SK-N-SH (cell line): ENCODE measurements around the gene RAB40C. TPM values are rescaled to one million over a fixed set of nuclear protein-coding genes. Genes with fewer than 3 reads are reported as not detected.

Experiments
- CTCF ChIA-PET: fragments of 300-600, 350-600 bp; formaldehyde crosslinking; extraction: SDS; loops from one replicate; lab custom pipeline; 2021; lab: Yijun Ruan, JAX
- POLR2A ChIA-PET: fragments of 350-600 bp; sonication (Branson Sonifier 250); formaldehyde crosslinking; extraction: SDS; loops from one replicate; lab custom pipeline; 2020; ENCODE audit warnings: antibody characterized with exemption, inconsistent platforms; lab: Yijun Ruan, JAX
- DNase-seq: peaks from one replicate; pipeline ENCODE4 v3.0.0; 2012
- H2AFZ ChIP-seq: fragments of 200-600 bp; sonication (generic); 2 replicates; pipeline ENCODE4 v1.8.1; 2016; ENCODE audit warnings: antibody characterized with exemption, mild to moderate bottlenecking, low read depth
- H3F3A ChIP-seq: fragments of 200-600 bp; sonication (generic); replicated peaks from 2 replicates; pipeline ENCODE3; 2016; ENCODE audit warnings: antibody characterized with exemption, mild to moderate bottlenecking; ENCODE audit not compliant: insufficient read depth
- H3K27ac ChIP-seq, 2 experiments: fragments of 200-500 bp in 1 of 2; fragments of 200-600 bp in 1 of 2; sonication (Bioruptor generic) in 1 of 2; sonication (generic), shearing (Covaris generic) in 1 of 2; 2 replicates each; pipeline versions ENCODE4 v1.5.1 to v1.6.1; 2014 to 2016; ENCODE audit warnings: low read depth in 2 of 2, inconsistent platforms in 1 of 2, low read length in 1 of 2, mild to moderate bottlenecking in 1 of 2, mixed read lengths in 1 of 2
- H3K27me3 ChIP-seq: fragments of 200-600 bp; sonication (generic), shearing (Covaris generic); 2 replicates; pipeline ENCODE4 v1.6.1; 2016; ENCODE audit warnings: mixed run types; ENCODE audit not compliant: insufficient read depth
- H3K36me3 ChIP-seq, 2 experiments: fragments of 200-500 bp in 1 of 2; fragments of 200-600 bp in 1 of 2; sonication (Bioruptor generic) in 1 of 2; sonication (generic) in 1 of 2; replicated peaks in 1 of 2; 2 replicates each; pipeline versions ENCODE3 to v1.5.1; 2014 to 2016; ENCODE audit warnings: low read length in 1 of 2, mild to moderate bottlenecking in 1 of 2; ENCODE audit not compliant: insufficient read depth in 2 of 2, control insufficient read depth in 1 of 2
- H3K4me1 ChIP-seq, 2 experiments: fragments of 200-500 bp in 1 of 2; fragments of 200-600 bp in 1 of 2; sonication (Bioruptor generic) in 1 of 2; sonication (generic), shearing (Covaris generic) in 1 of 2; 2 replicates each; pipeline versions ENCODE4 v1.5.1 to v1.6.1; 2014 to 2016; ENCODE audit warnings: low read depth in 1 of 2, low read length in 1 of 2, mixed run types in 1 of 2; ENCODE audit not compliant: insufficient read depth in 2 of 2, control insufficient read depth in 1 of 2
- H3K4me2 ChIP-seq: fragments of 200-600 bp; sonication (generic), shearing (Covaris generic); 2 replicates; pipeline ENCODE4 v1.6.1; 2017; ENCODE audit warnings: mixed run types
- H3K4me3 ChIP-seq, 2 experiments: fragments of 200-500 bp in 1 of 2; fragments of 200-600 bp in 1 of 2; sonication (Bioruptor generic) in 1 of 2; sonication (generic), shearing (Covaris generic) in 1 of 2; 2 replicates each; pipeline versions ENCODE4 v1.5.1 to v1.8.1; 2014 to 2016; ENCODE audit warnings: low read depth in 2 of 2, inconsistent platforms in 1 of 2, low read length in 1 of 2, mild to moderate bottlenecking in 1 of 2, mixed read lengths in 1 of 2, moderate library complexity in 1 of 2
- H3K79me2 ChIP-seq: fragments of 200-600 bp; sonication (generic); 2 replicates; pipeline ENCODE4 v1.8.1; 2017; ENCODE audit warnings: mild to moderate bottlenecking; ENCODE audit not compliant: insufficient read depth
- H3K9ac ChIP-seq: fragments of 200-600 bp; sonication (generic); 2 replicates; pipeline ENCODE4 v1.6.1; 2017; ENCODE audit warnings: mixed run types
- H3K9me2 ChIP-seq: fragments of 200-600 bp; sonication (generic); 2 replicates; pipeline ENCODE4 v1.6.1; 2017; ENCODE audit warnings: mixed run types
- H3K9me3 ChIP-seq: fragments of 200-600 bp; sonication (generic); 2 replicates; pipeline ENCODE4 v1.6.1; 2017; ENCODE audit warnings: mixed run types, mild to moderate bottlenecking, moderate library complexity
- H4K20me1 ChIP-seq: fragments of 200-600 bp; sonication (generic); 2 replicates; pipeline ENCODE4 v1.6.1; 2017; ENCODE audit warnings: mild to moderate bottlenecking, mixed run types; ENCODE audit not compliant: insufficient read depth
- FOXJ3 ChIP-seq: sonication (generic); formaldehyde crosslinking; IDR thresholded peaks from 2 replicates; pipeline ENCODE4 v1.5.1; 2020; ENCODE audit warnings: mild to moderate bottlenecking, missing genetic modification reagents
- FOXM1 ChIP-seq: IDR thresholded peaks from 2 replicates; pipeline ENCODE4 v1.4.0; 2012; ENCODE audit warnings: low read depth, mild to moderate bottlenecking
- GATA2 ChIP-seq: sonication (generic); formaldehyde crosslinking; IDR thresholded peaks from 2 replicates; pipeline ENCODE4 v1.5.0; 2020; ENCODE audit warnings: mild to moderate bottlenecking, missing genetic modification reagents
- IRF3 ChIP-seq: fragments of 150-350 bp; IDR thresholded peaks from 2 replicates; pipeline ENCODE4 v1.6.1; 2016; ENCODE audit warnings: mild to moderate bottlenecking, low read depth, low read length
- MEF2A ChIP-seq: IDR thresholded peaks from 2 replicates; pipeline ENCODE4 v1.4.0; 2012; ENCODE audit warnings: low read depth, borderline replicate concordance
- NFIC ChIP-seq: IDR thresholded peaks from 2 replicates; pipeline ENCODE4 v1.4.0; 2012; ENCODE audit warnings: borderline replicate concordance
- NRF1 ChIP-seq: IDR thresholded peaks from 2 replicates; pipeline ENCODE4 v1.6.1; 2012; ENCODE audit warnings: low read depth, mild to moderate bottlenecking, low read length
- PBX3 ChIP-seq: IDR thresholded peaks from 2 replicates; pipeline ENCODE4; 2012
- RCOR1 ChIP-seq: fragments of 150-350 bp; IDR thresholded peaks from 2 replicates; pipeline ENCODE4 v1.6.1; 2017; ENCODE audit warnings: antibody characterized with exemption, low read length
- RFX5 ChIP-seq: IDR thresholded peaks from 2 replicates; pipeline ENCODE4 v1.6.1; 2012; ENCODE audit warnings: mild to moderate bottlenecking, improper control_type of control experiment, low read length
- TCF12 ChIP-seq: IDR thresholded peaks from 2 replicates; pipeline ENCODE4 v1.4.0; 2012
- WGBS: methylation state at CpG from one replicate; pipeline ENCODE4 v1.1.6; 2017; ENCODE audit warnings: low lambda C conversion rate; 5-methylcytosine and 5-hydroxymethylcytosine counted together
- polyA plus RNA-seq, 3 experiments: library from polyadenylated mRNA; depleted of rRNA; stranded (reverse); fragments of >200 nt; gene quantifications; 2 replicates each; pipeline ENCODE4 v1.2.3, GENCODE V29; 2012
- TF ChIP-seq, protein P1 (sequence below): IDR thresholded peaks from 2 replicates; pipeline ENCODE4 v1.6.1; 2012; ENCODE audit warnings: mild to moderate bottlenecking, low read depth, low read length, moderate library complexity
- TF ChIP-seq, protein P2 (sequence below): IDR thresholded peaks from 2 replicates; pipeline ENCODE4 v1.4.0; 2012; ENCODE audit warnings: low read depth, borderline replicate concordance
- TF ChIP-seq, protein P3 (sequence below): fragments of 200-600 bp; sonication (generic); IDR thresholded peaks from 2 replicates; pipeline ENCODE4 v1.6.1; 2017; ENCODE audit warnings: antibody characterized with exemption, mild to moderate bottlenecking, moderate library complexity

The RAB40C gene
- polyA plus RNA-seq, 1 of the 3 experiments (the other 2 are of a cell fraction): 13.0 TPM

GRCh38 chr16:572865-573650 lies 16.8 kb upstream of the RAB40C start (continued):
- TF ChIP-seq, protein P1, sequence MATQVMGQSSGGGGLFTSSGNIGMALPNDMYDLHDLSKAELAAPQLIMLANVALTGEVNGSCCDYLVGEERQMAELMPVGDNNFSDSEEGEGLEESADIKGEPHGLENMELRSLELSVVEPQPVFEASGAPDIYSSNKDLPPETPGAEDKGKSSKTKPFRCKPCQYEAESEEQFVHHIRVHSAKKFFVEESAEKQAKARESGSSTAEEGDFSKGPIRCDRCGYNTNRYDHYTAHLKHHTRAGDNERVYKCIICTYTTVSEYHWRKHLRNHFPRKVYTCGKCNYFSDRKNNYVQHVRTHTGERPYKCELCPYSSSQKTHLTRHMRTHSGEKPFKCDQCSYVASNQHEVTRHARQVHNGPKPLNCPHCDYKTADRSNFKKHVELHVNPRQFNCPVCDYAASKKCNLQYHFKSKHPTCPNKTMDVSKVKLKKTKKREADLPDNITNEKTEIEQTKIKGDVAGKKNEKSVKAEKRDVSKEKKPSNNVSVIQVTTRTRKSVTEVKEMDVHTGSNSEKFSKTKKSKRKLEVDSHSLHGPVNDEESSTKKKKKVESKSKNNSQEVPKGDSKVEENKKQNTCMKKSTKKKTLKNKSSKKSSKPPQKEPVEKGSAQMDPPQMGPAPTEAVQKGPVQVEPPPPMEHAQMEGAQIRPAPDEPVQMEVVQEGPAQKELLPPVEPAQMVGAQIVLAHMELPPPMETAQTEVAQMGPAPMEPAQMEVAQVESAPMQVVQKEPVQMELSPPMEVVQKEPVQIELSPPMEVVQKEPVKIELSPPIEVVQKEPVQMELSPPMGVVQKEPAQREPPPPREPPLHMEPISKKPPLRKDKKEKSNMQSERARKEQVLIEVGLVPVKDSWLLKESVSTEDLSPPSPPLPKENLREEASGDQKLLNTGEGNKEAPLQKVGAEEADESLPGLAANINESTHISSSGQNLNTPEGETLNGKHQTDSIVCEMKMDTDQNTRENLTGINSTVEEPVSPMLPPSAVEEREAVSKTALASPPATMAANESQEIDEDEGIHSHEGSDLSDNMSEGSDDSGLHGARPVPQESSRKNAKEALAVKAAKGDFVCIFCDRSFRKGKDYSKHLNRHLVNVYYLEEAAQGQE: no peak
- TF ChIP-seq MEF2A: no peak
- TF ChIP-seq, all 33 proteins: peak for 0

- no peak for DNase-seq
- Histone ChIP-seq H3K27ac (no peak overlapping the region), H3K9me2 (no peaks in the 10 kb centered on the region), H2AFZ (no peak overlapping the region), H4K20me1 (no peaks in the 10 kb centered on the region), H3K9ac (no peak overlapping the region), H3K4me1 (peaks cover 1 to 14% of the 10 kb centered on the region in 2 experiments; a peak in 2 of 4 replicates), H3K4me2 (no peak overlapping the region), H3K27me3 (no peaks in the 10 kb centered on the region), H3K36me3 (peaks cover 0 to 33% of the 10 kb centered on the region in 2 experiments), H3K79me2 (peaks cover 17% of the 10 kb centered on the region), H3K4me3 (no peak overlapping the region), H3K9me3 (no peaks in the 10 kb centered on the region), H3F3A (no peaks in the 10 kb centered on the region)
- POLR2A ChIA-PET: interaction anchor here (1.4 kb wide), 1 partner anchor 11 kb away, joined by 5 read pairs; no protein-coding TSS in a partner anchor
- CTCF ChIA-PET: no interaction called here
- WGBS: 95% methylated on average over 23 of the region's 46 CpGs
- TF ChIP-seq FOXJ3 (CRISPR knock-in tag): no peak
- TF ChIP-seq RFX5: no peak
- TF ChIP-seq NFIC: no peak
- no peak for TF ChIP-seq GATA2 (CRISPR knock-in tag)
- TF ChIP-seq RCOR1: no peak
- no peak for TF ChIP-seq NRF1
- TF ChIP-seq, protein P2, sequence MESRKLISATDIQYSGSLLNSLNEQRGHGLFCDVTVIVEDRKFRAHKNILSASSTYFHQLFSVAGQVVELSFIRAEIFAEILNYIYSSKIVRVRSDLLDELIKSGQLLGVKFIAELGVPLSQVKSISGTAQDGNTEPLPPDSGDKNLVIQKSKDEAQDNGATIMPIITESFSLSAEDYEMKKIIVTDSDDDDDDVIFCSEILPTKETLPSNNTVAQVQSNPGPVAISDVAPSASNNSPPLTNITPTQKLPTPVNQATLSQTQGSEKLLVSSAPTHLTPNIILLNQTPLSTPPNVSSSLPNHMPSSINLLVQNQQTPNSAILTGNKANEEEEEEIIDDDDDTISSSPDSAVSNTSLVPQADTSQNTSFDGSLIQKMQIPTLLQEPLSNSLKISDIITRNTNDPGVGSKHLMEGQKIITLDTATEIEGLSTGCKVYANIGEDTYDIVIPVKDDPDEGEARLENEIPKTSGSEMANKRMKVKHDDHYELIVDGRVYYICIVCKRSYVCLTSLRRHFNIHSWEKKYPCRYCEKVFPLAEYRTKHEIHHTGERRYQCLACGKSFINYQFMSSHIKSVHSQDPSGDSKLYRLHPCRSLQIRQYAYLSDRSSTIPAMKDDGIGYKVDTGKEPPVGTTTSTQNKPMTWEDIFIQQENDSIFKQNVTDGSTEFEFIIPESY: no peak
- TF ChIP-seq, protein P3, sequence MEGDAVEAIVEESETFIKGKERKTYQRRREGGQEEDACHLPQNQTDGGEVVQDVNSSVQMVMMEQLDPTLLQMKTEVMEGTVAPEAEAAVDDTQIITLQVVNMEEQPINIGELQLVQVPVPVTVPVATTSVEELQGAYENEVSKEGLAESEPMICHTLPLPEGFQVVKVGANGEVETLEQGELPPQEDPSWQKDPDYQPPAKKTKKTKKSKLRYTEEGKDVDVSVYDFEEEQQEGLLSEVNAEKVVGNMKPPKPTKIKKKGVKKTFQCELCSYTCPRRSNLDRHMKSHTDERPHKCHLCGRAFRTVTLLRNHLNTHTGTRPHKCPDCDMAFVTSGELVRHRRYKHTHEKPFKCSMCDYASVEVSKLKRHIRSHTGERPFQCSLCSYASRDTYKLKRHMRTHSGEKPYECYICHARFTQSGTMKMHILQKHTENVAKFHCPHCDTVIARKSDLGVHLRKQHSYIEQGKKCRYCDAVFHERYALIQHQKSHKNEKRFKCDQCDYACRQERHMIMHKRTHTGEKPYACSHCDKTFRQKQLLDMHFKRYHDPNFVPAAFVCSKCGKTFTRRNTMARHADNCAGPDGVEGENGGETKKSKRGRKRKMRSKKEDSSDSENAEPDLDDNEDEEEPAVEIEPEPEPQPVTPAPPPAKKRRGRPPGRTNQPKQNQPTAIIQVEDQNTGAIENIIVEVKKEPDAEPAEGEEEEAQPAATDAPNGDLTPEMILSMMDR: no peak
- no peak for TF ChIP-seq PBX3
- TF ChIP-seq, protein P1: no peak
- TF ChIP-seq FOXM1: no peak
- TF ChIP-seq TCF12: no peak
- no peak for TF ChIP-seq IRF3
Measured at GRCh38 chr16:574021-574760, 15.7 kb upstream of the RAB40C start.
